Measurements from ENCODE around the gene GANC.
A peak's percentile ranks its signal among the peaks of the same experiment; 100 is the strongest.

The GANC gene

DNA sequence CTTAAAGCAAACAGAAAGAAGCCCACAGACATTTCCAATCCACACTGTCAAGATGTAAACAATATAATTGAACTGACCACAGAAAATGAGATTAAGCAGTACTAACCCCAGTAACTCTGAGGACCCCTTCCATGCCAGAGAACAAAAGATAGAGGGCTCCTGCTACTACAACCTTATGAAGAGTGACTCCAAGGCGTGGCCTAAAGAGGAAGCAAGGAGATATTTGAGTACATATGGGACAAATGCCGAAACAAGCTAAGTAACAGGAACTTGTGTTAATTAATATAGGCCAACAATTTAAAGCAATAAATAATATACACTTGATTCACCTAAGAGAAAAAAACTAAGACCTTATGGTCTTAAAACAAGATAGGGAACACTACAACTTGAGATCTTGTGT lies 39.9 kb upstream of the GANC start:
- TF ChIP-seq, protein P1, sequence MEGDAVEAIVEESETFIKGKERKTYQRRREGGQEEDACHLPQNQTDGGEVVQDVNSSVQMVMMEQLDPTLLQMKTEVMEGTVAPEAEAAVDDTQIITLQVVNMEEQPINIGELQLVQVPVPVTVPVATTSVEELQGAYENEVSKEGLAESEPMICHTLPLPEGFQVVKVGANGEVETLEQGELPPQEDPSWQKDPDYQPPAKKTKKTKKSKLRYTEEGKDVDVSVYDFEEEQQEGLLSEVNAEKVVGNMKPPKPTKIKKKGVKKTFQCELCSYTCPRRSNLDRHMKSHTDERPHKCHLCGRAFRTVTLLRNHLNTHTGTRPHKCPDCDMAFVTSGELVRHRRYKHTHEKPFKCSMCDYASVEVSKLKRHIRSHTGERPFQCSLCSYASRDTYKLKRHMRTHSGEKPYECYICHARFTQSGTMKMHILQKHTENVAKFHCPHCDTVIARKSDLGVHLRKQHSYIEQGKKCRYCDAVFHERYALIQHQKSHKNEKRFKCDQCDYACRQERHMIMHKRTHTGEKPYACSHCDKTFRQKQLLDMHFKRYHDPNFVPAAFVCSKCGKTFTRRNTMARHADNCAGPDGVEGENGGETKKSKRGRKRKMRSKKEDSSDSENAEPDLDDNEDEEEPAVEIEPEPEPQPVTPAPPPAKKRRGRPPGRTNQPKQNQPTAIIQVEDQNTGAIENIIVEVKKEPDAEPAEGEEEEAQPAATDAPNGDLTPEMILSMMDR (IDR thresholded peaks at IDR 0.05; ENCODE audit: low read depth, low read length) = no peak
- DNase-seq (ENCODE audit: low read depth in 2 of 2) = no peak
- no peak overlapping the region for H3K4me3 ChIP-seq (replicated peaks in 1 of 2; ENCODE audit: low read depth in 2 of 2, low read length in 2 of 2)

DNA sequence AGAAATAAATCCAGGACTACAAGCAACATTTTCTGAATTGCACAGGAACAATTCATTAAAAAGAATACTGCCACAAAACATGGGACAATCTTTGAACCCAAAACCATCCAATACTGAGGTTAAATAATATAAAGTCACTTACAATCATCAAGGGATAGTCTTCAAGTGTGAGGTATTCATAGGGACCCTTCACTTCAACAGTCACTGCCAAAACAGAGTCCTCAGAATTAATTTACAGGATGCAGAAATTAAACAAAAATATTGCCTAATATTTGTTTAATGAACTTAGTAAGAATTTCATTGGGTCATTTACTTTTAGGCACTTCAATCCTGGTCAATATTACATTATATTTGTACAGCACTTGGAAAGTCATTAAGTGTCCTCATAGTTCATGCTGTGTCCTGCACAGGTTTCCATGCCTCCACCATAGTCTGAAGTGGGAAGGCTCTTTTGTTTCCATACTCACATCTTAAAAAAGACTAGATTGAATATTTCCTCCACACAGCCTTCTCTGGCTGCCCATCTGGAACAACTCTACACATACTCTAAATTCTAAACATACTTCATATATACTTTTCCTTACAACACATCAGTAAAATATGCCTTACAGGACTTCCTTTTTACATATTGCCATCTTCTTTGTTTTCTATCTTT lies 33.3 kb upstream of the GANC start:
- DNase-seq (ENCODE audit: low read depth in 2 of 2) = peak in 1 of 2 donors; percentile 33
- TF ChIP-seq, protein P1 (IDR thresholded peaks at IDR 0.05; ENCODE audit: low read depth, low read length) = no peak
- H3K4me3 ChIP-seq (replicated peaks in 1 of 2; ENCODE audit: low read depth in 2 of 2, low read length in 2 of 2) = no peak overlapping the region

DNA sequence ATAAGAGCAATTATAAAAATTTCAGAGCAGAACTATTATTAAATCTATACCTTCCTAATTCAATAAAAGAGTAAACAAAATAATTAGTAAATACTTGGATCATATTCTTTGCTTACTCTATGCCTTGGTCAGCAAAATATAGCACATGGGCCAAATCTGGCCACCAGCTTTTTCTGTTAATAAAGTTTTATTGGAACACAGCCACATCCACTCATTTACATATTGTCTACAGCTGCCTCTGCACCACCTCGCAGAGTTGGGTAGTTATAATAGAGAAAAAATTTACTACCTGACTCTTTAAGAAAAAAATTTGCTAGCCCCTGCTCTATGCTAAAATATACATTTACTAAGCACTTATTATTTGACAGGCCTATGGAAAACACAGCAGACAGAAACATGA lies 32.2 kb upstream of the GANC start:
- TF ChIP-seq, protein P1 (IDR thresholded peaks at IDR 0.05; ENCODE audit: low read depth, low read length) = no peak
- H3K4me3 ChIP-seq (replicated peaks in 1 of 2; ENCODE audit: low read depth in 2 of 2, low read length in 2 of 2) = no peak overlapping the region
- DNase-seq (ENCODE audit: low read depth in 2 of 2) = no peak

DNA sequence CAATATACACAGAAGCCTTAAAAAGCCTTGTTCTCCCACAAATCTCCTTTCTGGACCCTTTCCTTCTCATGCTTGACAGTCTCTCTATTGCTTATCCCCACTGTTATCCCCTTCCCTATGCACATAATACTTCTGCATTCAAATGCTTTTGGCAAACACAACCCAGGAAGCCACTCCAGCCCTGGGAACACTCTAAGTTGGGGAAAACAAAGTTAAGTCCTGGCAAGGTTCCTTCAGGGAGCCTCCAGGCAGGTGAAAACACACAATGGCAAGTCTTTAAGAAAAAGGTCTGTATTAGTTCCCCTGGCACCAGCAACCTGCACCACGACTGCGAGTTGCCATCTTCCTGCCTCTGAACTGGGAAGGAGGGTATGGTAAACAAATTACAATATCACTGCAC lies 19.7 kb upstream of the GANC start:
- TF ChIP-seq, protein P1 (IDR thresholded peaks at IDR 0.05; ENCODE audit: low read depth, low read length) = no peak
- no peak for DNase-seq (ENCODE audit: low read depth in 2 of 2)

DNA sequence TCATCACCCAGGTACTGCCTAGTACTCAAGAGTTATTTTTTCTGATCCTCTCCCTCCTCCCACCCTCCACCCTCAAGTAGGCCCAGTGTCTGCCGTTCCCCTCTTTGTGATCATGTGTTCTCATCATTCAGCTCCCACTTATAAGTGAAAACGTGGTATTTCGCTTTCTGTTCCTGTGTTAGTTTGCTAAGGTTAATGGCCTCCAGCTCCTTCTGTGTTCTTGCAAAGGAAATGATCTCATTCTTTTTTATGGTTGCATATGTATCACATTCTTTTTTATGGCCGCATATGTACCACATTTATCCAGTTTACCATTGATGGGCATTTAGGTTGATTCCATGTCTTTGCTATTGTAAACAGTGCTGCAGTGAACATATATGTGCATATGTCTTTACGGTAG lies 8.2 kb upstream of the GANC start:
- no peak overlapping the region for H3K4me3 ChIP-seq (replicated peaks in 1 of 2; ENCODE audit: low read depth in 2 of 2, low read length in 2 of 2)
- TF ChIP-seq, protein P1 (IDR thresholded peaks at IDR 0.05; ENCODE audit: low read depth, low read length) = no peak
- DNase-seq (ENCODE audit: low read depth in 2 of 2) = no peak

More for the DNA sequence above, 19.7 kb upstream of the GANC start:
- no peak overlapping the region for H3K4me3 ChIP-seq (replicated peaks in 1 of 2; ENCODE audit: low read depth in 2 of 2, low read length in 2 of 2)

DNA sequence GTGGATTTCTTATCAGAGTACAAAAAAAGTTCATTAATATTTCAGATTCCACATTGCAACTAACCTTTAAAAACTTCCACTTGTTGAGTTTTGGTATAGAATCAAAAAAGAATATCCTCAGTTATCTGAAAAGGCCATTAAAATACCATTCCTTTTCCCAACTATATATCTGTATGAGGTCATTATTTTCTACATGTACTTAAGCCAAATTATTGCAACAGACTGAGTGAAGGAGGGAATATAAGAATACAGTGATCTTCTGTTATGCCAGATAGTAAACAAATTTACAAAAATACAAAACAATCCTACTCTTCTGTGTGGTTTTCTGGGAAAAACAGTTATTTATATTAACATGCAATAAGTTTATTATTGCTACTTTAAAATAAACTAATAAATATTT lies 5.7 kb upstream of the GANC start:
- TF ChIP-seq, protein P1 (IDR thresholded peaks at IDR 0.05; ENCODE audit: low read depth, low read length) = no peak
- peak; percentile 7 to 26 for DNase-seq (ENCODE audit: low read depth in 2 of 2)
- H3K4me3 ChIP-seq (replicated peaks in 1 of 2; ENCODE audit: low read depth in 2 of 2, low read length in 2 of 2) = no peak overlapping the region

DNA sequence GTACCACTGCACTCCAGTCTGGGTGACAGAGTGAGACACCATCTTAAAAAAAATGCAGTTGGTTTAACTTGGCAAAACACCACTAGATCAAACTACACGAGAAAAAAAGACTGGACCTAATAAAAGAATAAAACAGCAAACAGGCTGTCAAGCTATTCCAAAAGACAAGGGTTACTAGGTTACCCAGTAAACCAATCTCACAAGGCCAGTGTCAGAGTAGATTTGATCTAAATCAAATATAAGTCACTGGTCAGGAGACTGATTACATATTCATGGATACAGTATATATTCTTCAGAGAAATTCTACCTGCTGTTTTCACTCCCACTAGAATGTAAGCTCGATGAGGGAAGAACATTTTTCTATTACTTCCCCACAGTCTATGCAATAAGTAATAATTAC lies 2.5 kb upstream of the GANC start:
- DNase-seq (ENCODE audit: low read depth in 2 of 2) = no peak
- no peak overlapping the region for H3K4me3 ChIP-seq (replicated peaks in 1 of 2; ENCODE audit: low read depth in 2 of 2, low read length in 2 of 2)
- TF ChIP-seq, protein P1 (IDR thresholded peaks at IDR 0.05; ENCODE audit: low read depth, low read length) = no peak
